ENCODE data around the gene THUMPD3.

DNA sequence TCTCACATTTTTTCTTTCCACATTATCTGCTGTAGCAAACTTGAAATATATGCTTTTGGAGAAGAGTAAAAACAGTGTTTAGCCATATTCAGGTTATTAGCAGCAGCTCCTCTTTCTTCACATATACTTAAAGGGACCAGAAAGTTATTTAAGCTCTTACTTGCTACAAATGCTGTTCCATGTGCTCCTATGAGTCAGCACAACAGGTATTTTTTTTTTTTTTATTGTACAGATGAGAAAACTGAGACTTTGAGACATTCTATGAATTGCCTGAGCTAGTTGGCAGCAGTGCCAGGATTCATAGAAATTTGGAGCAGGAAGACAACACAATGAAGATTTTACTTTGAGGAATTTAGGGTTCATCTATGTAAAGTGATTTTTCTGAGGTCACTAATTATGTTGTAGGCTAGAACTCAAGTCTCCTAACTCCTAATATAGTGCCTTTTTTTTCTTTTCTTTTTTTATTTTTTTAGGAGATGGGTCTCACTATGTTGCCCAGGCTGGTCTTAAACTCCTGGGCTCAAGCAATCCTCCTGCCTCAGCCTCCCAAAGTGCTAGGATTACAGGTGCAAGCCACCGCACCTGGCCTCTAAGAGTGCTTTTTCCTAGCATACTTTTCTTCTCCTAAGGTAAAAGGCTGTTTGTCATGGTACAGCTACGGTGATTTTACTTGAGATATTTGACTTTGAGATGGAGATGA lies 58.1 kb downstream of the THUMPD3 start:
- TF ChIP-seq, protein P1, sequence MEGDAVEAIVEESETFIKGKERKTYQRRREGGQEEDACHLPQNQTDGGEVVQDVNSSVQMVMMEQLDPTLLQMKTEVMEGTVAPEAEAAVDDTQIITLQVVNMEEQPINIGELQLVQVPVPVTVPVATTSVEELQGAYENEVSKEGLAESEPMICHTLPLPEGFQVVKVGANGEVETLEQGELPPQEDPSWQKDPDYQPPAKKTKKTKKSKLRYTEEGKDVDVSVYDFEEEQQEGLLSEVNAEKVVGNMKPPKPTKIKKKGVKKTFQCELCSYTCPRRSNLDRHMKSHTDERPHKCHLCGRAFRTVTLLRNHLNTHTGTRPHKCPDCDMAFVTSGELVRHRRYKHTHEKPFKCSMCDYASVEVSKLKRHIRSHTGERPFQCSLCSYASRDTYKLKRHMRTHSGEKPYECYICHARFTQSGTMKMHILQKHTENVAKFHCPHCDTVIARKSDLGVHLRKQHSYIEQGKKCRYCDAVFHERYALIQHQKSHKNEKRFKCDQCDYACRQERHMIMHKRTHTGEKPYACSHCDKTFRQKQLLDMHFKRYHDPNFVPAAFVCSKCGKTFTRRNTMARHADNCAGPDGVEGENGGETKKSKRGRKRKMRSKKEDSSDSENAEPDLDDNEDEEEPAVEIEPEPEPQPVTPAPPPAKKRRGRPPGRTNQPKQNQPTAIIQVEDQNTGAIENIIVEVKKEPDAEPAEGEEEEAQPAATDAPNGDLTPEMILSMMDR (IDR thresholded peaks at IDR 0.05; ENCODE audit: low read depth, low read length, missing input control): no peak
- TF ChIP-seq FOXA1 (IDR thresholded peaks at IDR 0.05): no peak
- no peak for TF ChIP-seq HNF4G (IDR thresholded peaks at IDR 0.05)
- no peak for TF ChIP-seq JUND (IDR thresholded peaks at IDR 0.05)
